Liver (tissue), 3 donors: ENCODE data around the gene OSBPL1A.

Experiments
- ATF3 ChIP-seq: IDR thresholded peaks from 2 replicates; pipeline ENCODE4 v1.6.1; 2016; ENCODE audit warnings: antibody characterized with exemption
- CTCF ChIP-seq: fragments of 150-350 bp; IDR thresholded peaks from 2 replicates; pipeline ENCODE4 v1.5.1; 2017; ENCODE audit warnings: improper control_type of control experiment, low read depth, low read length; ENCODE audit not compliant: missing input control
- HNF4G ChIP-seq: IDR thresholded peaks from 2 replicates; pipeline ENCODE4 v1.6.1; 2016; ENCODE audit warnings: antibody characterized with exemption
- MAX ChIP-seq: IDR thresholded peaks from 2 replicates; pipeline ENCODE4 v1.6.1; 2016; ENCODE audit warnings: antibody characterized with exemption
- REST ChIP-seq: IDR thresholded peaks from 2 replicates; pipeline ENCODE4 v1.6.1; 2016; ENCODE audit warnings: antibody characterized with exemption, mild to moderate bottlenecking
- SP1 ChIP-seq: IDR thresholded peaks from 2 replicates; pipeline ENCODE4 v1.6.1; 2018; ENCODE audit warnings: antibody characterized with exemption, mild to moderate bottlenecking
- TAF1 ChIP-seq: conservative IDR thresholded peaks from 2 replicates; pipeline ENCODE4 v1.6.1; 2016; ENCODE audit warnings: antibody characterized with exemption, mild to moderate bottlenecking
- YY1 ChIP-seq: IDR thresholded peaks from 2 replicates; pipeline ENCODE4 v1.6.1; 2016; ENCODE audit warnings: antibody characterized with exemption, mild to moderate bottlenecking
- donor health status: healthy.
- donor health status: healthy.

GRCh38 chr18:24380163-24380747 lies 17.4 kb downstream of the OSBPL1A start:
- no peak for TF ChIP-seq ATF3
- TF ChIP-seq HNF4G = no peak
- no peak for TF ChIP-seq REST
- TF ChIP-seq SP1 = no peak
- no peak for TF ChIP-seq CTCF
- no peak for TF ChIP-seq YY1
- no peak for TF ChIP-seq MAX
- no peak for TF ChIP-seq TAF1
